Middle frontal gyrus (tissue), 1 donor: ENCODE data around the gene FBLN5.
"Not testable (repeated sequence)": the region's sequence is repeated elsewhere in the genome, so short reads cannot be mapped to it uniquely, and the experiment has no call there.

Experiments
- DNase-seq: peaks from one replicate; pipeline ENCODE4 v3.0.0-alpha.2; 2015; ENCODE audit warnings: low spot score; ENCODE audit errors: extremely low spot score

Gene FBLN5

DNA sequence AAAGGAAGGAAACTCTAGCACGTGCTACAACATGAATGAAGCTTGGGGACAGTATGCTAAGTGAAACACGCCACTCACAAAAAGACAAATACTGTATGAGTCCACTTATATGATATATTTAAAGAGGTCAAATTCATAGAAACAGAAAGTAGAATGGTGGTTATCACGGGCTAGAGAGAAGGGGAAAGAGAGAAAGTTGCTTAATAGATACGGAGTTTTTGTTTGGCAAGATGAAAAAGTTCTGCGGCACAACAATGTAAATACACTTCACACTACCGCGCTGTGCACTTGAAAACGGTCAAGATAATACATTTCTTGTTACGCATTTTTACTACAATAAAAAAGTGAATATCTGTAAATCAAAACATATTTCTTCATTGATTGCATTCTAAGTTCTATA is 37.3 kb downstream of the FBLN5 start:
- DNase-seq, result no peak

DNA sequence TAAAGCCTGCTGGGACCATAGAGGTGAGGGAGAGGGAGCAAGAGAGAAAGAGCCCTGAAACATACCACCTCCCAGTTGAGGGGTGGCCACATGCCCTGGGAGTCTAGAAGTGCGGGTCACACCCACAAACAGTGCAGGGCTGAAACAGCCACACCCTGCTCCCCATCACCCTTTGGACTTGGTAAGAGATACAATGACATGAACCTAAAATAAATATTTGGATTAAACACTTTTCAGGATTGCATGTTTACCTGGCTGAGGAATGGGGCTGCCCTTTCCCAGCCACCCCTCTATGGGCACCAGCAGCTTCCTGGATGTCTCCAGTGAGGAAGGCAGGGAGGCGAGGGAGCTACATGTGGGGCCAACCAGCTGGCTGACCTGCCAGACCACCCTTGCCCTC is 41.1 kb downstream of the FBLN5 start:
- no peak for DNase-seq

DNA sequence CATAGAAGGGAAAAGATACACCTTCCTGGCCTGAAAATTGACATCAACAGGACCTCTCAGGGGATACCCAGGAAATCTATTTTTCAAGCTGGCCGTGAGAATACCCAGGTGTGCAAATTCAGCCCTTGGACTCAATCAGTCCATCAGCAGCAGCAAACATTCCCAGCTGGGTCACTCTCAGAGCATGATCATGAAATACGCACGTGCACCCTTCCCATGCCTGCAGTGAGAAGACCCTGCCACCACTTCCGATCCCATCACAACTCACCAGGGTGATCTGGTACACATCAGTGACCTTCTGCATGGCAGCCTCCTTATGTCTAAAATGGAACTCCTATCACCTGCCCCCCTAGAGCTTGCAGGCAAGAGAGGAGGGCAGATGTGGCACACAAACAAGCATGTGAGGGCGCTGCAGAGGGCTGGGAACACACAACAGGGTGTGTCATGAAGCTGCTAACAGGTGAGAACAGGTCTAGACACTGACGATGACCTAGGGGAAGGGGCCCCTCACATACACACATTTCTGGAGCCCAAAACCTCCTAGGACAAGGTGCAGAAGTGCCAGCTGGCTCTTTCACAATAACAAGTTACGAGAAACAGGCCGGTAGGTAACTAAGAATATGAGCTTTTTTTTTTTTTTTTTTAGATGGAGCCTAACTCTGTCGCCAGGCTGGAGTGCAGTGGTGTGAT is 42.4 kb downstream of the FBLN5 start:
- no peak for DNase-seq

DNA sequence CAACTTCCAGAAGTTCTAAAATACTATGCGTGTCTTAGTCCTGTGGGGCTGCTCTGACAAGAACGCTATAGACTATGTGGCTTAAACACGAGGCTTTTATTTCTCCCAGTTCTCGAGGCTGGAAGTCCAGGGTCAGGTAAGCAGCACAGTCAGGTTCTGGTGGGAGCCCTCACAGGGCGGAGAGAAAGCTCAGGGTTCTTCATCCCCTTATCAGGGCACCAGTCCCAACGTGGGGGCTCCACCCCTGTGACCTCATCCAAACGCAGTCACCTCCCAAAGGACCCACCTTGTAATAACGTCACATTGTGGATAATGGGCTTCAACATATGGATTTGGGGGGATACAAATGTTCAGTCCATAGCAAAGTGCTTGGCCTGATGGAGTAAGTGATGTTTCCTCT is 43.0 kb downstream of the FBLN5 start:
- DNase-seq, result no peak

DNA sequence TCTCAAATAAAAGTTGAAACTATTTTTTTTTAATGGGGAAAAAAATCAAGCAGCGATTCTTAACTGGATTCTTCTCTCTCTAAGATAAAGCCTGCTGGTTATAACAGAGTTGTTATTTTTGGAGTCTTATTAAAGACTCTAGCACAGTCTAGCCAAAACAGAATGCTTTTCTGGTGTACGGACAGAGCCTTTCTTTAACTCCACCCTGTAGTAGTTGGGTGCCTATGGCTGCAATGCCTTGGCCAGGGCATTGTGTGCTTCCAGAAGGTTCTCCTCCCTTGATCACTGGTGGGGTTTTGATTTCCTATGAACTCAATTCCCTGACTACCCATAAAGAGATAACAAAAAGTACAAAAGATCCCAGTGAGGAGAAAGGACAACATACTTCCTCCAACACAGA is 44.4 kb downstream of the FBLN5 start:
- DNase-seq, result no peak

DNA sequence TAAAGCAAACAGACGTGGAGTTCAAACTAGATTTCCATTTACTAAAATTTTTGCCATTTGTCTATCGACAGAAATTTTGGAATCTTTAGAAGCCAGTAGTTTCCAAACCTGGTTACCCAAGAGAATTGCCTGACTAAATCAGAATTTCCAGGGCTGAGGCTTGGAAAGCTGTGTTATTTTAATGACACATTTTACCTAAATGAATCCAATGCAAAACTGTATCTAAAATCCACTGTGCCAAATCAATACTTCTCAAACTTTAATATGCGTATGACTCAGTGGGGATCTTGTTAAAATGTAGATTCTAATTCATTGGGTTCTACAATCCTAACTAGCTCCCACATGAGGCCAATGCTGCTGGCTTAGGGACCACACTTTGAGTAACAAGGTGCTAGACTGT is 45.2 kb downstream of the FBLN5 start:
- DNase-seq, result no peak

DNA sequence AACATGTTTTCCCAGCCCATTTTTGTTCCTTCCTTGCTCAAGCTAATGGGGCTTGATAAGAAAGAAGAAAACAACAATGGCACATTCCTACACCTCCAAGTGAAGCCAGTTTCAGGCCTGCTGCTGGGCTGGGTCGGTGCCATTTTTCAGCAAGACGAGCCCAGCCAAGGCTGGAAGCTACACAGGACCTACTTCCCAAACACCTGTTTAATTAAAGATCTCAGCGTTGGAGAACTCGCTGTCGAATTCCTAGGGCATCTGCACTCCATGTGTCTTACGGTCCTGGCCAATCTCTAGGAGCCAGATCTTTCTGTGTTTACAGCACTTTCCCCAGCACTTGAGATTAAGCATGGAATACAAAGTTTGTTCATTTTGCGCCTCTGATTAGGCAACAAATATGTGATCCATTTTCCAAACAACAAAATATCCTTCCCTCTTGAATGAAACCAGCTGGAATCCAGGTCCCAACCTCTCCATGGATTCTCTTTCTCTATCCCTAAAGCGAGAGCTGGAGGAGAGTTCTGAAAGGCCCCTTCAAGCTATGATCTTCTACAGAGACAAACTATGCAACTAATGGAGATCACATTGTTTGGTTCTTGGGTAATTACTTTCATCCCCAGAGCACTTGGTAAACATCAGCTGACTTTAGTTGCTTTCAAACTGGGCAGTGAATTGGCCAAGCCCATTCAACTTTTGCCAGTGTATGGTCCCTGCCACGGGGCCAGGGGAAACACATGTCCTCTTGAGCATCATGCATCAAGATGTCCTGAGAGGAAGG is 45.9 kb downstream of the FBLN5 start:
- DNase-seq, result no peak

DNA sequence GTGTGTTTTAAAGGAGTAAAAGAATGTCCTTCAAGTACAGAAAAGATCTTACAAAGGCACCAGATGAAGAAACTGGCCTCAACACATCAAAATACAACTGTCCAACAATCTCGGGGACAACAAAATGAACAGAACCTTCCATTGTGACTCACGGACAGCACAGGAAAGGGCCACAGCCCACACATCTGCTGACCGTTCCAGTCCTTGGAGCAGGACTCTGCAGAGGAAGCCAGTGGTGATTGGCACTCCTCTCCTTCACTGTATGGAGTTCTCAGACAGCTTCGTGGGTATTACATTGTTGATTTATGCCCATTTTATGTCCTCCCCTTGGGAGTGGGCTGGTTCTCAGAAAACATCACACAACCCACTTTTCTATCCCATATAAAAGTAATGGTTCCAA is 47.7 kb downstream of the FBLN5 start:
- no peak for DNase-seq

DNA sequence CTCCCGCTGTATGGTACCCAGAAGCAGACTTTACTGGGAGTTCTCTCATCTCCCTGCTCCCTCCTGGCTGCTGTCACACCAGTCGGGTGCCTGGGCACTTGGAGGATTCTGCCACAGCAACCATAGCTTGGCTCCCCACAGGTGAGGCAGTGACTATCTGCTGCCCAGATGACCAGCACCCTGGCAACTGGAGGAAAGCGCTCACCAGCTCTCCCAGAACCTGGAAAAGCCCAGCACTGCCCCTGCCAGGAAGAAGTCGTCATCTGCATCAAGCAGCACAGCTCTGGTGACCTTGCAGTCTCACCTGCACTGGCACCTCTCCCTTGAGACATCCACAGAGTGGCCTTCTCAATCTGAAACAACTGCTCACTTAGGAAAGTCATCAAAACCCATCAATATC is 48.3 kb downstream of the FBLN5 start:
- no peak for DNase-seq

DNA sequence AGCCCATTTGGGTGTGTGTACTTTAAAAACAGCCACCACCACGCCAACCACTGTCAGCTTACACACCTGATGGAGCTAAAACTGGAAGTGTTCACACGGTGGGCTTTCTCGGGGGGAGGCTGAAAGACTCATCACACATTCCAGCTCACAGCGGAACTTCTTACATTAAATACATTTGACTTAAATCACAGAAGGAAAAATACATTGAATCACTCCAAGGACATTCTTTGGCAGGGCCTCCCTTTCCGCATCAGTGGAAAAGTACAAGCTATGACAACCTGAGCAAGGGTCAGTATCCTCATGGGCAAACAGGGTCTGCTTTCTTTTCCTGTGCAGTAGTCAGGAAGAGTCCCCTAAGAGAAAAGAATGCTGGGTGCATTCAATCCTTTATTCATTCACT is 49.1 kb downstream of the FBLN5 start:
- no peak for DNase-seq

DNA sequence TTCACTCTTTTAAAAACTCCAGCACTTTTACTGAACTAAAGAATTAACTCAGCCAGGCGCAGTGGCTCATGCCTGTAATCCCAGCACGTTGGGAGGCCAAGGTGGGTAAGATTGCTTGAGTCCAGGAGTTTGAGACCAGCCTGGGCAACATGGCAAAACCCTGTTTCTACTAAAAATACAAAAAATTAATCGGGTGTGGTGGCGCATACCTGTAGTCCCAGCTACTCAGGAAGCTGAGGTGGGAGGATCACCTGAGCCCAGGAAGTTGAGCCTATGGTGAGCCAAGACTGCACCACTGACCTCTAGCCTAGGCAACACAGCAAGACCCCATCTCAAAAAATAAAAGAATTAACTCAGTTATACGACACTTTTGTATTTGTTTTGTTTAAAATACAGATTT is 49.8 kb downstream of the FBLN5 start:
- not testable (repeated sequence) for DNase-seq

DNA sequence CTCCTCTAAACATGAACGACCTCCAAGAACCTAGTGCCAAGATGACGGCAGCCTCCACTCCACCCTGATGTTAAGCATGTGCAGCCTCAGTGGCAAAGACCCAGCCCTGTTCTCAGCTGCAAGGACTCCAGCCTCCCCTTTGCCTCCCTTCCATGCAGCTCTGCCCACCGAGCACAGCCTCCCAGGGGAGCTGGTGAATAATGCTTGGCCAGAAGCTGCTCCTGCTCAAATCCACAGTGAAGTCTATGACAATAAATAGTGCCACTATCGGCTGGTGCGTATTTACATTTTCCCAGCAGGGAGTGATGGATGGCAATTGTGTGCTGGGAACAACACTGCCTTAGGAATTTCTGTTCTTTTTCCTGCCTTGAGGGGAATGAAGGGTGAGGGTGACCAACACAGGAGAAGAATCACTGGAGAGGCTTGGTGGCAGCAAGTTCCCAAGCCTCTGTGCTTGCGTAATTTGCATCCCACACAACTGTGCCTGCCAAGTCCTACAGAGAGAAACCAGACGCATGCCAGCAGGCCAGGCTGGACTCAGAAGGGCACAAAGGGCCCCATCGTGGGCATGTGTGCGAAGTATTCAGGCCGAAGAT is 50.3 kb downstream of the FBLN5 start:
- peak; percentile 77 for DNase-seq

DNA sequence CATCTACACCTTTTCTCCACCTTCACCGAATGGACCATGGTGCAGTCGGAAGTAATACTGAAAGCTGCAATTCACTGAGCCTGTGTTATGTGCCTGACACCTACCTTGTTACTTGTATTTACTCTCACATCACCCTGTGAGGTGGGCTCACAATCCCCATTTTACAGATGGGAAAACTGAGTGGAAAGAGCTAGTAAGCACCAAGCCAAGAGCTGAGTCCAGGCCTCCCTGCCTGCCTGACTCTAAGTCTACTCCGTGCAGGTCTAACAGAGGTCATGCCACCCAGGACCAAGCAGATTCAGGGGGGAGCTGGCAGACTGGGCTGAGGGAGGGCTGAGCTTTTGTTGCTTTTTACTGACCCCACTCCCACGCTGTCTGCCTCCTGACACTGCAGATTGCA is 51.1 kb downstream of the FBLN5 start:
- no peak for DNase-seq

DNA sequence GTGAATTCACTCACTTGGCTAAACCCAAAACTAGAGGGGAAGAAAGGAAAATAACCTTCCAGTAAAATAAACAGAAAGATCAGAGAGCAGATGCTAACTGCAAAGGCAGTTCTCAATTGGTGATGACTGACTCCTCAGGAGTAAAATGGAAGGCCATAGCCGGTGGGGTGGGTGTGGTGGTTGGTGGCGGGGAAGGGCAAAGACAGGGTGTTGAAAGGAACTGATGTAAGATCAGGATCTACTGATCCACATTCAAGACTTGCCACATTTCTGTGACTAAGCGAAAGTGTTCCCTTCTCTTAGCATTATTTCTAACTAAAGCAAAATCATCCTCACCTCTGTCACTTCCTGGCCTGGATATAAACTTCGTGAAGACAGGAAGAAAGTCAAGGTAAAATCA is 53.8 kb downstream of the FBLN5 start:
- no peak for DNase-seq

DNA sequence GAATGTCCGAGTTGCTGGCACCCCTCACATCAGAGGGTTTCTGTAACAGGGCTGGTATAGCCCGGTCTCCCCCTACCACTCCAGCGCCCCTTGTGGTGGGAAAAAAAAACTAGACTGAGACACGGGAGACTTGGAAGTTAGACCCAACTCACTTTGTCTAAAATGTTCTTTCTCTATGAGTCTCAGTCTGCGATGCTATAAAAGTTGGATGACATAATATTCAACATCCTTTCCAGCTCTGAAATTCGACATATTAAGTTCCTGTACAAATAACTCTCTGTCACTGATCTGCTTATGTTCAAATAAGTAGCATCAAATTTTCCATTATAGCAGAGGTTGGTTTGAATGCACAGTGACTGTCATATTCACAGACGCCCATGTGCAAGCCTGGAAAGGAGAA is 54.5 kb downstream of the FBLN5 start:
- no peak for DNase-seq

DNA sequence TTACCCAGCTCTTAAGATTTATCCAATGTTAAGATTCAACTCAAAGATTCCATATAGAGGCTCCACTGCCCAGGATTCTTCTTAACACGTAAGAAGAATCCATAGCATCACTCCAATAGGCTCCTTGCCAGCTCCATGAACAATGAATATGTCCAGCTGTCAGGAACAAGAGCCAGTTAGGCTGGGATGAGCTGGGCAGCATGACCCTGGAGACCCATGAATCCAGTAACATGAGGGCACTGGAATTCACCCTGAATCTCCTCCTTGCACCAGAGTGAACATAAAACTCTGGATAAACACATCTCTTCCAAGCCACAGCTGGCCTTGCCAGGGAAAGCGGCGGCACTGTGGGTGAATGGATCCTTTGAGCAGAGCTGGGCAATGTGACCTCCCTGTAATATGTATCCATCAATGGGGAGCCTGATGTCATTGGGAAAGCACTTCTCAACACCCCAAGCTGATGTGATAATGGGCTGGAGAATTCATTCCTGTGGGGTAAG is 55.7 kb downstream of the FBLN5 start:
- DNase-seq, result peak; percentile 62

DNA sequence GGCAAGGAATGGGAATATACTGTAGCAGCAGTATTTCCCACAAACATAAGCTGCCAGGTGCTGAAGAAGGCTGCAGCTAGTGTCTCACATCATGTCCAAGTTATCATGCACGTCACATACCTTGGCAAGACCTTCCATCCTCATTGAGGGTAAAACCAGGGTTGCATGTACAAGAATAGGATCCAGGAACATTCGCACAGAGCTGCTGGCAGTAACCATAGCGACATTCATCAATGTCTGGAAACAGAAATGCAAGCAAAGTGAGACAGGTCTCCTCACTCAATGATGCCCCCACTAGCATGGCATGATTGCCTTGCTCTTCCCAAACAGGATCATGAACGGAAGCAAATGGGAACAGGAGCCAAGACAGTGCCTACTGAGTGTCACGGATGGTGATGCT is 56.4 kb downstream of the FBLN5 start:
- DNase-seq, result no peak

DNA sequence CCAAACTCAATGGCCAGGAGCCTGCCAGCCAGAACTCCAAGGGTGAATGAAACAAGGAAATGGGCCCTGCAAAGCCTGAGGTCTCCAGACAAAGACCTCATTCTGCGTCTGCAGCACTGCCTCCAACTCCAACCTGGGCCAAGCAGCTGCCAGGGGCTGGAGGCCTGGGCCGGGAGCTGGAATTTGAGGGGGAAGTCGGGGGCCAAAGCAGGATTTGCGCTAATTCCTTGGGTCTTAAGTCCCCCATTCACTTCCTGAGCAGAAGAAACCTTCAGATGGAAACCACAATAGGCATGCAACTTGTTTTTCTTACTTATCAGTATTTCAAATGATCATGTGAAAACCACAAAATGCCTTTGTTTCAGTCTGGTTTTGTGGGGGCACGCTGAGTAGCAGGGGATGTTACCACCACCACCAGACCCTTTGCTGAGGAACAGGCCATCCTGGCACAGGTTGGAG is 57.2 kb downstream of the FBLN5 start:
- no peak for DNase-seq

DNA sequence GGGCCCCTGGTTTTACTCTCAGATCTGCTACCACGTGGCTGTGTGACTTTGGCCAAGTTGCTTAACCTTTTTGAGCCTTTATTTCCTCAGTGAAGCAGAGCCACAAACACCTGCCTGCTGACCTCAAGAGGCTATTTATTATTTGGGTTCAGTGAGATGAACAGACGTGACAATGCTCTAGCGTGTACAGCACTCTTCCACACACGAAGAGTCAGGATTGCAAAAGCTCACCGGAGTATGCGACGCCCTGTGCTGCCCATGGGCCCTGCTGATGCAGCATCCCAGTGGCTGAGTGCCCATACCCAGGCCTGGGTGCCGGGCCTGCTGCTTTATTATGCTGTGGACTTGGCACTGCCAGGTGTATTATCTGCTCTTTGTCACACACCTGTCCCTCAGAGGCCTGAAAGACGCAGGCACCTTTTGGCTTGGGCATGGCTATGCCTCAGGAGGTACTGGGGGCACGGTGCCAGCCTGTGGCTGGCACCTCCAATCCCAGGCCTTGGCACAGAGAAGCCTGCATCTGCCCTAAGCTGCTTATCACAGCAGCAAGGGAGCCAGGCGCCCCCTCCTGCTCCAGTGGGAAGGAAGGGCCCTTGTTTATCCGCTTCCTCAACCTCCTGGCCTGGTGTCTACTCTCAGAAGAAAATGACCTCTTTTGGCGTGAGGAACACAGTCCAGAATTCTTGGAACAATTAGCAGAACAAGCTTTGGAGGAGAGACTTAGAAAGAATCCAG is 57.9 kb downstream of the FBLN5 start:
- DNase-seq, result no peak

DNA sequence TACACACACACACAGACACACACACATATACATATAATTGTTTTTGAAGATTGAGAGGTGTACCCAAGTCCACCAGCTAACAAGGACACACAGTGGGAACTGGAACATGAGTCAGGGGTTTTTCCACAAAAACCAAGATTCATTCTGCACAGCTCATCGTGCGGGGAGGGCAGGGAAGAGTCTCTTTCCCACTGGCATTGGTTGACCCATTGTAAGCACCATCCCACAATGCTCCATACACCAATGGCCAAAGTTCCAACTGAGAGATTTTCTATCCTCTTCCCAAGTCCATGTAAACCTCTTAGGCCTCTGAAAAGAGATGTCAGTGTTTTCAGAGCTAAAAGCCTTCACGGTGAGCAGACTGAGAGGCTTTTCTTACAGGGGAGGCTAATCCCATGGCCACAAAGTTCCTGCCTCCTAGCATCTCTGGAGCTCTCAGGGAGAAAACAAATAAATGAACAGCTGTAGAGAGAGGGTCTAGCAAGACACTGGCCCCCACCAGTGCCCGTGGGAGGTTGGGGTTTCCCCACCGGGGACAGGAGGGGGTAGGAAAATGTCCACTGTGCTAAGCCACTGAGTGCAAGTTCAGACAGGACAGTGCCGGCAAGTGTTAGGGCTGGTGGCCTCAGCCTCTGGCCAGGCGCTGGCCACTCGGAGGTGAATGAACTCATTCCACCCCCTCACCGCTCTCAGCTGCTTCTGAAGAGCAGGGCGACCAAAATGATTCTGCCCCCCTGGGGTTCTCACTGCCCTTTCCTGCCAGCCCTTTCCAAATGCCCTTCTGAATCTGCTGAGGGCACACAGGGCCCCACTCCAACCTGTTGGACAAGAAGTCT is 58.6 kb downstream of the FBLN5 start:
- DNase-seq, result no peak

DNA sequence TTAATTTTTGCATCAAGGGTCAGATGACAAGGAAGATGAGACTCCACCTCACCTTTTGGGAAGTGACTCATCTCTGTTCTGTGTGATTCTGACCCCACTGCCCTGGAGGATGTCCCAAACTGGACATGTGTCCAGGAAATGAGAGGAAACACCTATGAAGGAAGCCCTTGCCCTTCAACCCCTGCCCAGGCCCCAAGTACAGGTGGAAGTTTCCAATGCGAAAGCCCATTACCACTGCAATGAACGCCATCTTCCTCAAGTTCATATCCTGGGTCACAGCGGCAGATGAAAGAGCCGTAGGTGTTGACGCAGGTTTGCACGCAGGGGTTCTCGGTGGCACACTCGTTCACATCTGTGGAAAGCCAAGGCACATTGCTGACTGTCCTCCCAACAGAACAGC is 60.5 kb downstream of the FBLN5 start:
- no peak for DNase-seq
